Frontal cortex (tissue), 4 donors: ENCODE results near the gene EXOC4. TPM values are rescaled to one million over a fixed set of nuclear protein-coding genes. Genes with fewer than 3 reads are reported as not detected.
A peak's percentile ranks its signal among the peaks of the same experiment; 100 is the strongest.
"Not testable (repeated sequence)": the region's sequence is repeated elsewhere in the genome, so short reads cannot be mapped to it uniquely, and the experiment has no call there.

Source experiments
- DNase-seq, 2 donors: peaks; one replicate each; pipeline ENCODE4 v3.0.0; 2012; ENCODE audit warnings: low spot score in 2 of 2
- FAIRE-seq: peaks from 2 replicates; lab custom pipeline; 2012; peaks lifted over from hg19 to GRCh38; lab: Jason Lieb, UNC
- total RNA-seq: library from RNA; depleted of rRNA; stranded (reverse); fragments of >200 nt; gene quantifications from one replicate; pipeline ENCODE4 v1.2.3, GENCODE V29; 2014
- donor health status: control.
- donor health status: control.
- donor health status: control.

The EXOC4 gene
- total RNA-seq: 286 TPM

DNA sequence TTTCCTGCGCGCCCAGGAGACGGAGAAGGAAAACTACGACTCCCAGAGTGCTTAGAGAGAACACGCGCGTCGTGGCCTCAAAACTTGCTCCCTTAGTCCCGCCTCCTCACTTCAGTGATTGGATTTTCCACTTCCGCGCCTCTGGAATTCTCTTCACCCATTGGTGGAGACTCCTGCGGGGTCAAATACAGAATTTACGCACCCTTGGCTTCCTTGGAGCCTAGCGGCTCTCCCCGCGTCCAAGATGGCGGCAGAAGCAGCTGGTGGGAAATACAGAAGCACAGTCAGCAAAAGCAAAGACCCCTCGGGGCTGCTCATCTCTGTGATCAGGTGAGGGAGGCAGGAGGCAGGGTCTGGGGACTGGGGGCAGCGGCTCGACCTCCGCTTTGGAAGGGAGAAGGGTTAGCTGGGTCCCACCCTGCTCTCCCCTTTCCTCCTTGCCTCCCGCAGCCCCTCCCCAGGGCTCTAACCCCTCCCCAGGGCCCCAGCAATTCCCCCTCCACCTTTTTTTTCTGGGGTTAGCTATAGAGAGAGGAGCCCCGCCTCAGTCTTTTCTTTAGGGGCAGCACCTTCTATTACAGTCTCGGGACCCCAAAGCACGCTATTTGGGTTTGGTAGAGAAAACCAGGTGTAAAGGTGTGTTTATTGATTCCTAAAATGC lies at the start of gene EXOC4:
EXOC4 (plus strand) TSS at position 221 of the 661 bp plus-strand sequence.
- peak; percentile 98 for FAIRE-seq
- peak; percentile 70 to 85 for DNase-seq

DNA sequence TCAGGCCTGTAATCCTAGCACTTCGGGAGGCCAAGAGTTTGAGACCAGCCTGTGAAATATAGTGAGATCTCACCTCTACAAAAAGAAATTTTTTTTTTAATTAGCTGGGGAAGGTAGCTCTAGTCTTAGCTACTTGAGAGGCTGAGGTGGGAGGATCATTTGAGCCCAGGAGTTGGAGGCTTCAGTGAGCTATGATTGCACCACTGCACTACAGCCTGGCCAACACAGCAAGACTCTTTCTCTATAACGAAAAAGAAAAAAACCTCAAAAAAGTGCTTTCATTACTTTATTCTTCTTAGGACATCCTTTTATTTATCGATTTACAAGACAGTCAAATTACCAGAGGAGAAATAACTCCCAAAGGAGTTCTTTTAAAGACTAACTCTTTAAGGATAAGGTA lies 49.4 kb upstream of the EXOC4 start:
- FAIRE-seq: no peak
- no peak for DNase-seq

DNA sequence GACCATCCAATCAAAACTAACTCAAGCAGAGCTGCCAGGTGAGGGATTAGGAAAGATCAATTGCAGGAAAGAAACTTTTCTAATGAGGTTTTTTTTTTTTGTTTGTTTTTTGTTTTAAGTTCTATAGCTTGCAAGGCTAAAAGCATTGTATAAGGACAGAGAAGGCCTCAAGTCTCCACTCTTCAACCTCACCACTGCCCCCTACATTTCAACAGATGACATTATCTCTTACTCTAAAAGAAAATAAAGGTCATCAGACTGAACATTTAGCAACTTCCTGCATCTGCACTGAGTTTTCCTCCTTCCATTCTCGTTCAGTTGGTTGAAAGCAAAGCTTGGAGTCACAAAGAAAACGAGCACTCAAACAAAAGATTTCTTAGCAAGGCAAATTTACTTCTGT lies 45.2 kb upstream of the EXOC4 start:
- FAIRE-seq (no peak), DNase-seq (no peak)

DNA sequence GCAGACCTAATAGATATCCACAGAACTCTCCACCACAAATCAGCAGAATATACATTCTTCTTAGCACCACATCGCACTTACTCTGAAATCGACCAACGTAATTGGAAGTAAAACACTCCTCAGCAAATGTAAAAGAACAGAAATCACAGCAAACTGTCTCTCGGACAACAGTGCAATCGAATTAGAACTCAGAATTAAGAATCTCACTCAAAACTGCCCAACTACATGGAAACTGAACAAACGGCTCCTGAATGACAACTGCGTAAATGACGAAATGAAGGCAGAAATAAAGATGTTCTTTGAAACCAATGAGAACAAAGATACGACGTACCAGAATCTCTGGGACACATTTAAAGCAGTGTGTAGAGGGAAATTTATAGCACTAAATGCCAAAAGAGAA lies 42.1 kb upstream of the EXOC4 start:
- DNase-seq, FAIRE-seq: not testable (repeated sequence)

DNA sequence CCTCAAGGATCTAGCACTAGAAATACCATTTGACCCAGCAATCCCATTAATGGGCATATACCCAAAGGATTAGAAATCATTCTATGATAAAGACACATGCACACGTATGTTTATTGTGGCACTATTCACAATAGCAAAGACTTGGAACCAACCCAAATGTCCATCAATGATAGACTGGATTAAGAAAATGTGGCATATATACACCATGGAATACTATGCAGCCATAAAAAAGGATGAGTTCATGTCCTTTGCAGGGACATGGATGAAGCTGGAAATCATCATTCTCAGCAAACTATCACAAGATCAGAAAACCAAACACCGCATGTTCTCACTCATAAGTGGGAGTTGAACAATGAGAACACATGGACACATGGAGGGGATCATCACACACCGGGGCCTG lies 39.1 kb upstream of the EXOC4 start:
- FAIRE-seq: not testable (repeated sequence)

DNA sequence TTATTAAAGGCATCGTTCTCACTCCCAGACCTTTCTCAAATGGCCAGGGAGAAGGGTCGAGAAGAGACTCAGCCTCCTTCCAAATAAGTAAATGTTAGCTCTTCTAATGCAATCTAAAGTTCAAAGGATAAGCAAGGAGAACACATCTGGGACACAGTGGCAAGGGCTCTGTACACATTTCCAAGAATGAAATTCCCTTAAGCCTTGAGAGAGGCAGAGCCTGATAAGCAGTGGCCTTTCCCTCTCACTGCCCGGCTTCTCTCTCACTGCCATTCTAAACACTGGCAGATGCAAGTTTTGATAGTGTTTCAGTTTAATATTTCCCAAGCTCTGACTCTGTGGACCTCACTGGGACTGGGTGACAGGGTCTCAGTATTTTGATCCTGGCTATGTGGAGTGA lies 35.1 kb upstream of the EXOC4 start:
- no peak for DNase-seq
- FAIRE-seq: no peak

More for the DNA sequence above, 39.1 kb upstream of the EXOC4 start:
- not testable (repeated sequence) for DNase-seq

DNA sequence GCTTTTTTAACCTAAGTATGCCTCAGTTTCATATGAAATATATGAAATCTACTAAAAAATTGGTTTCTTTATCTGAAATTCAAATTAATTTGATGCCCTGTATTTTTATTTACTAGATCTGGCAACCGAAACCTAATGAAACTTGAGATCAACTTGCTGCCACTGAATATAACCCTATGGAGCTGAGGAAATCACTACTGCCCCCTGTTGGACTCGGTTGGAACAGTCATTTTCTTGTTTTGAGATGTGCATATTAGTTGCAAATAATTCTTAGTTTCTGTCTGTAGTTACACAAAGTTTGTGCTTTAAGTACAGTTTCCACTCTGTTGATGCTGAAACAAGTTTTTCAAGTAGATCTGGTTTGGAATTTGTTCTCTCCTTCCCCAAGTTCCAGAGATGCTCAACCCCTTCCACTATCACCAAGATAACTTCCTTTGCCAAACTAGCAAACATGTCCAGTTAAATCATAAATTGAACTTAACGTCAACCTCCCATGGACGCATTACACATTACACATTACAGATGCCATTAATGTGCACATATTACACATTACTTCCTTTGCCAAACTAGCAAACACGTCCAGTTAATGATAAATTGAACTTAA lies 22.2 kb upstream of the EXOC4 start:
- FAIRE-seq (peak; percentile 10), DNase-seq (peak in 1 of 2 donors; percentile 25)

DNA sequence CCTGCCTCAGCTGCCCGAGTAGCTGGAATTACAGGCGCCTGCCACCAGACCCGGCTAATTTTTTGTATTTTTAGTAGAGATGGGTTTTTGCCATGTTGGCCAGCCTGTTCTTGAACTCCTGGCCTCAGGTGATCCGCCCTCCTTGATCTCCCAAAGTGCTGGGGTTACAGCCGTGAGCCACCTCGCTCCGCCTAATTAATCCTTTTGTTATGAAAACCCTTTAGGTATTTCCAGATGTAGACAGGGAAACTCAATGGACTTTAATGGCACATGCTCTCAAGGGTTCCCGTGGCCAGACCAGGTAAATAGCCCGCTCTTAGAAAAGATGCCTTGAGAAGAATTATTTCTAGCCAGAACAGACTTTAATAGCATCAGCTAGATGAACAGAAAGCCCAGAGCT lies 19.7 kb upstream of the EXOC4 start:
- FAIRE-seq: no peak

DNA sequence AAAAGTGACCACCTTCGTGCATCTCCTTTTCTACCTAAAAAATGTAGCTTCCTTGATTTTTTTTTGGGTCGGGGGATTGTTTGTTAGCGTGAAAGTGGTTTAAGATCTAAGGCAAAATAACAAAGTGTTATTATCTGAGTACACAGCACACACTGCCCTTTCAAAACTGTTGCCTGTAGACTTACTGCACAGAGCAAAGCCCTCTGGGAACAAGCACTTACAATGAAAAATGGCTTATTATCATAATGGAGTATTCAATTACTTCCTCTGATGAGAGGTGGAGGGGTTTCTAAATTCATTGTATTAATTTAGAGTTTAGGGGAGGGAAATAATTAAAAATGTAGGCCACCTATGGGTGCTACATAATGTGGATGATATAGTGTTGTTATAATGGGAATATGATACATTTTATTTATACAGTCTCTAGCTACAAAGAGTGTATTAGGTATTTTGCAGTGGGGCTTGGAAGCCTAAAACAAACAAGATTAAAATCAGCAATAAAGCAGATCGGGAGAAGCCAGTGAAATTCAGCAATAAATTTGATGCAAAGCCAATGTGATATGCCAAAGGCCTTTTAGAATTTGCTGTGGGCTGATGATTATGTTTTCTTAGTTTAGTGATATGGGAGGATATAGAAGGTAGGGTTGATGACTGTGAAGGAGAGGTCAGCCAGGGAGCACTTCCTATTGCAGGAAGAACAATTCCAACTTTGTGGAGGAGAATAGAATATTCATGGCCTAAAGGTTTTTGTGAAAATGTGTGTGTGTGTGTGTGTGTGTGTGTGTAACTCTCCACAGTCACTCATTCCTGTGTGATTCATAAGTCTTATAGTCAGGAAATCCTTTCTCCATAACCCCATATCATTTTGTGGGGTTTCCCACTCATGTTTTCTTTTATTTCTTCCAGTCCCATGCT lies 17.7 kb upstream of the EXOC4 start:
- no peak for DNase-seq
- no peak for FAIRE-seq

More for the DNA sequence above, 19.7 kb upstream of the EXOC4 start:
- DNase-seq: no peak

DNA sequence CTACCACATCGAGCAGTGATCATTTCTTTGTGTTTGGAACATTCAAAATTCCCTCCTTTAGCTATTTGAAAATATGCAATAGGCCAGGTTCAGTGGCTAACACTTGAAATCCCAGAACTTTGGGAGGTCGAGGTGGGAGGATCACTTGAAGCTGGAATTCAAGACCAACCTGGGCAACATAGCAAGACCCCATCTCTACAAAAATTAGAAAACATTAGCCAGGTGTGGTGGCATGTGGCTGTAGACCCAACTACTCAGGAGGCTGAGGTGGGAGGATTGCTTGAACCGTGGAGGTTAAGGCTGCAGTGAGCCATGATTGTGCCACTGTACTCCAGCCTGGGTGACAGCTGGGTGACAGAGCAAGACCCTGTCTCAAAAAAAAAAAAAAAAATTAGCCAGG lies 15.3 kb upstream of the EXOC4 start:
- FAIRE-seq (no peak), DNase-seq (no peak)

DNA sequence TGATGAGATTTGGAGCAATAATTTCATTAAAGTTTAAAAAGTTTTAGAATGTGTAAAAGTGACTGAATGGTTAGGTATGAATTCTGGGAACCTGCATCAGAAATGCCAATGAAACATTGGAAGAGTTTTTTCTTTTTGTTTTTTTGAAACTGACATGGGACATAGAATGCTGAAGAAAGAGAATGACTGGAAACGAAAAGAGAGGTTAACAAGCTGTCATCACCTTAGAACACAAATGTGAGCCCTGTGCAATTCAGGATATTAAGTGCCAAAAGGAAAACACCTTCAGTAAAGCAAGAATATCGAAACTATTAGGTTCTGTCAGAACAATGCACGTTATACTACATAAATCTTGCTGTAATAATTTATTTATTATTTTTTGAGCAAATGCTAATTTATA lies 12.6 kb upstream of the EXOC4 start:
- DNase-seq: no peak
- no peak for FAIRE-seq

DNA sequence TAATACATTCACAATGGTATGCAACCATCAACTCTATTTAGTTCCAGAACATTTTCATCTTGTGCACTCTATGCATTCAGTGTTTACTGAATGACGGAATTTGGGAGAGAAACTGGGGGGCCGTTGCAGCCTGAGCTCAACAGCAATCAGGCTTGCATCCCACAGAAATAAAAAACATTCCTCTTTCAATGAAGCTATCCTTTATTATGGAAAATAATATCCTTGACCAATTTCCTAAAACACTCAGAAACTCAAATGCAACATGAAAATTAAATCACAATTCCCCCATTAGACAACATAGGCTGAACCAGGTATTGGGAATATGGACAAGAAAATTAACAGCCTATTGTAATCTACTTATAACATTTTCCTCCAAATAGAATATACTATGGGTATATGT lies 6.3 kb upstream of the EXOC4 start:
- no peak for DNase-seq
- no peak for FAIRE-seq

DNA sequence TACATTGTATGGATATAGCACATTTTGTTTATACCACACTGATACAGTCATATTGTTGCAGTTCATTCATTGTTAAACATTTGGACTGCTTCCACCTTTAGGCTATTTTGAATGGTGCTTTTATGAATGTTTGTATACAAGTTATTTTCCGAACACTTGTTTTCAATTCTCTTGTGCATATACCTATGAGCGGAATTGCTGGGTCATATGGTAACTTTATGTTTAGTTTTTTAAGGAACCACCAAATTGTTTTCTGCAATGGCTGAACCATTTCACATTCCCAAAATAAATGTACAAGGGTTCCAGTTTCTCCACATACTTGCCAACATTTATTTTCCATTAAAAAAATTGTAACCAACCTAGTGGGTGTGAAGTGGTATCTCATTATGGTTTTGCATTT lies 4.0 kb upstream of the EXOC4 start:
- FAIRE-seq: no peak
- no peak for DNase-seq

DNA sequence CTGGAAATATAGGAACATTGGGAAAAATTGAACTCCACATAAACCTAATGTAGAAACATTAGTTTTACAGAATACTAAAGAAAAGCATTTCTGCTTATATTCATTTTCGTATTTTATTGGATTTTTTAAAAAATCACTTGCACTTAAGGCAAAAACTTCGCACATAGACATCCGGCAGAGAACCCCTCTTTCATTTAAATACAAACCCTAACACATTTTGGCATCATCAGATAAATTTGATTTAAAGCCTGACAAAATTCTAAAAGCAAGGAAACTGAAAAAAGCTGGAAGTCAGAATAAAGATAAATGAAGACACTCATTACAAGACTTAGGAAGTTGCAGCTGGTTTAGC lies 396 bp upstream of the EXOC4 start:
- no peak for DNase-seq
- no peak for FAIRE-seq

DNA sequence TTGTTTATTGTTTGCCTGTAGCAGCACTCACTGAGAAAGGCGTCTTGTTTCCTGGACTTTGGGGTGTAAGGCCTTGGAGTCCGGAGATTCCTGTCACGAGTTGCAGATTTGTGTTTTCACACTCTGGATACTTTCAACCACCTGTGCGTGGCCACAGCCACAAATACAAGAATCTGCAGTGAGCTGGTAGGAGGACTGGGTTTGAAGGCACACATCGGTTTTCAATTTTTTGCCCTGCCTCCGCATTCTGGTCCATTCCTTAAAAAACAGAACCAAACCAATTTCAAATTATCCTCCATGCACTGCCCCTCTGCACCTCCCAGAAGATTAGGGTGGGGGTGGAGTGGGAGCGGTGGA lies 619 bp downstream of the EXOC4 start:
- no peak for FAIRE-seq
- DNase-seq: no peak

DNA sequence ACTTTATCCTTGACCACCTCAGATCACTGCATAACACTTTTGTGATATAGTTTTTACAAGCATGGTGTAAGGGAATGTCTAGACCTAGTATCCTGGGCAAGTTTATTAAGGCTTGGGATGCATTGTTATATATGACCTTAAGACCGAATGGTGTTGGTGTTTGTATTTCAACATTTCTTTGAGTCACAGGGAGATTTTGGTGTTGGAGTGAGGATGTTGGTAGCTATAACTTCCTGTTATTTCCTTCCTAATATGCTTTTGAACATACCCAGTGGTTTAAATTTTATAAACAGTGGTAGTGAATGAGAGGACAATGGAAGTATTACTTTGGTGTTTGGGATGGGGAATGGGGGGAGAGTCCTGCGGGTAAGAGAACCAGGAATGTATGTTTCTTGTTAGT lies 2.6 kb downstream of the EXOC4 start:
- no peak for FAIRE-seq
- no peak for DNase-seq

DNA sequence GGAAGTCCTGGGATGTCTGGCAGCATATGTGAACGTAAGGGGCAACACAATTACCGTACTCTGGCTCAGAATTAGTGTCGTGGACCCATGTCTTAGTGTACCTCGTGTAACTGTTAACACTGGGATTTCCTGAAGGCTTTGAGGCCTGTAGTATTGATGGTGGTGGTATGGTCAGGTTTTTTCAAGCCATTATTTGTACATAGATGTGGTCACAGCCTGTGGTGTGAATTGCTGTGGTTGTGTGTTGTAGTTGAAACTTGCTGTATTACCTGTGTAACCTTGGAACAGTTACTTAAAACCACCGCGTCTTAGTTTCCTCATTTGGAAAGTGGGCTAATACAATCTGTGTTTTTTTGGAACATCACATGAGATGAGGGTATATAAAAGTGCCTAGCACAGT lies 5.3 kb downstream of the EXOC4 start:
- DNase-seq (no peak), FAIRE-seq (no peak)

DNA sequence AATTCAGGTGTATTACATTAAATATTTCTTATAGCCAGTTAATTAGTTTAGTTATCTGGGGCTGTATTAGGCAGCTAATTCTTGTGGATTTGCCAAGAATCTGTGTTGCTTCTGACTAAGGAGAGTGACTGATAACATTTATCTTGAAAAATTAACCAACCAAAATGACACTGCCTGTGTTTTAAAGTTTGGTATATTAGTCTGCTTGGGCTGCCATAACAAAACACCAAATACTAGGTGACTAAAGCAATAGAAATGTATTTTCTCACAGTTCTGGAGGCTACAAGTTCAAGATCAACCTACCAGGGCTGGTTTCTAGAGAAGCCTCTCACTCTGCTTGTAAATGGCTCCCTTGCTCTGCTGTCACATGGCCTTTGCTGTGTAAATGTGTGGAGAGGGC lies 12.9 kb downstream of the EXOC4 start:
- DNase-seq: no peak
- no peak for FAIRE-seq

DNA sequence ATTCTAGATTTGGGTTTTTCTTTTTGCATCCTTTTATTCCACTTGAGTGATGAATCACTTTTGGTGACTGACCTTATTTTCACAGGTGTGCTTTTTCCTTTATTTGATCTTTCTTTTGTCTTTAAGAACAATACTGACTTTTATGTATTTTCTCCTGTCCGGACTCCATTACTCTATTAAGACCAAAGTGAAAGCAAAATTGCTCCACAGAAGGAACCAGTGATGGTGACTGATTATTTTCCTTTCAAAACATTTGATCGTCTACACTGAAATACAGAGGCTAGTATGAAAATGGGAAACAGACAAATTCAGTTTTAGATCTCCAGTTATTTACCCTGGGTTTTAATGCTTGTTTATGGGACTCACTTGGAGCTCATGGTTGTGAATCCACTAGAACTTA lies 15.5 kb downstream of the EXOC4 start:
- FAIRE-seq (no peak), DNase-seq (no peak)

DNA sequence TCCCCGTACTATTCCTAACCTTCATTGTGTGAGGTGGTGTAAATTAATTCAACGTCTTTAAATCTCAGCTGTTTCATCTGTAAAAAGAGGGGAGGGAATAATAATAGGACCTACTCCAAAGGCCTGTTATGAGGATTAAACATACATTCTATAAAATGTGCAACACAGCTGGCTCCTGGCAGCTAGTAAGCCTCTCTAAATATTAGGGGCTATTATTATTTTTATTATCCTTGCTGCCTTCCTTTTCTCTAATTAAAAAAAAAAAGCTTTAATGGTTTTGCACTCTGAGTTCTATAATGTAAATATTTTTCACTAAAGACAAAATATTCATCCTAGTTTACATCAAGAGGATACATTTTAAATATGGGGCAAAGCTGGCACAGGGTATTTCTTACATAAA lies 19.5 kb downstream of the EXOC4 start:
- DNase-seq (no peak), FAIRE-seq (no peak)

DNA sequence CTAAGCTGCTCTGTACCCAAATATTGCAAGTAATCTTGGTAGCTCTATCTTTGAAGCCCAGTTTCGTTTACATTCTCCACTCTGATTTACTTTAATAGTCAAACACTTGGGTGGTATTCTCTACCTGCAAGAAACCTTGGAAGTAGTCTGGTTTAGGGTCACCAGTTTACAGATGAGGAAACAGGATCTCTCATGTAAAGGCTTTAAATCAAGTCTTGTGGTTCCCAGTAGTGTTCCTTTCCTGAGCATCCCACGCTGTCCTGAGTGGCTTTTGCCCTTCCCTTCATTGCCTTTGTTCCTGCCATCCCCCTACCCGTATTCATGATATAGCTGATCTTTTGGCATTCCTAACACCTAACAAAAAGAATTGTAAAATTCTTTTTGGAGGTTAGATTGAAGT lies 20.3 kb downstream of the EXOC4 start:
- DNase-seq: no peak
- no peak for FAIRE-seq
